GM23338 (cell line): ENCODE data around the gene OR10AD1. TPM values are rescaled to one million over a fixed set of nuclear protein-coding genes. Genes with fewer than 3 reads are reported as not detected.
A peak's percentile ranks its signal among the peaks of the same experiment; 100 is the strongest.

Experiments used
- ATAC-seq: fragments of 200-7000 bp; cut with Tn5 transposase; 3 replicates; pipeline ENCODE4 v1.9.1; 2020
- DNase-seq: peaks from one replicate; pipeline ENCODE4 v3.0.0-alpha.2; 2015; ENCODE audit warnings: low spot score
- H2AFZ ChIP-seq: fragments of 200-600 bp; sonication (generic); 2 replicates; pipeline ENCODE4 v1.8.0; 2016; ENCODE audit warnings: antibody characterized with exemption, mild to moderate bottlenecking, moderate library complexity
- H3F3A ChIP-seq: fragments of 200-600 bp; sonication (generic); replicated peaks from 2 replicates; pipeline ENCODE4 v1.8.0; 2017; ENCODE audit warnings: antibody characterized with exemption, mixed run types, low read depth
- H3K27ac ChIP-seq: fragments of 200-600 bp; sonication (generic); 2 replicates; pipeline ENCODE4 v1.6.1; 2016; ENCODE audit warnings: low read depth
- H3K27me3 ChIP-seq: fragments of 200-600 bp; sonication (generic); 2 replicates; pipeline ENCODE4 v1.8.0; 2016; ENCODE audit warnings: mild to moderate bottlenecking, mixed run types, moderate library complexity; ENCODE audit not compliant: insufficient read depth
- H3K36me3 ChIP-seq: fragments of 200-600 bp; sonication (generic); 2 replicates; pipeline ENCODE4 v1.8.0; 2016; ENCODE audit warnings: mild to moderate bottlenecking; ENCODE audit not compliant: insufficient read depth
- H3K4me1 ChIP-seq: fragments of 200-600 bp; sonication (generic); 2 replicates; pipeline ENCODE4 v1.8.0; 2016; ENCODE audit warnings: mild to moderate bottlenecking, moderate library complexity; ENCODE audit not compliant: insufficient read depth
- H3K4me2 ChIP-seq: fragments of 200-600 bp; sonication (generic); 2 replicates; pipeline ENCODE4 v1.7.1; 2017; ENCODE audit warnings: mixed run types
- H3K4me3 ChIP-seq: fragments of 200-600 bp; sonication (generic); 2 replicates; pipeline ENCODE4 v1.6.1; 2016; ENCODE audit warnings: mixed run types
- H3K79me2 ChIP-seq: fragments of 200-600 bp; sonication (generic); replicated peaks from 2 replicates; pipeline ENCODE4 v1.8.0; 2017; ENCODE audit warnings: mild to moderate bottlenecking; ENCODE audit not compliant: insufficient read depth
- H3K9me2 ChIP-seq: fragments of 200-600 bp; sonication (generic); 2 replicates; pipeline ENCODE4 v1.8.0; 2017; ENCODE audit not compliant: insufficient read depth
- H4K20me1 ChIP-seq: fragments of 200-600 bp; sonication (generic); replicated peaks from 2 replicates; pipeline ENCODE4 v1.8.0; 2017; ENCODE audit warnings: mild to moderate bottlenecking; ENCODE audit not compliant: insufficient read depth
- H3K27ac Mint-ChIP-seq: 2 replicates; pipeline ENCODE4 v1.8.0; 2020; ENCODE audit warnings: inconsistent platforms, mild to moderate bottlenecking, moderate library complexity, mixed read lengths
- H3K27me3 Mint-ChIP-seq: 3 replicates; pipeline ENCODE4 v1.8.0; 2022; ENCODE audit warnings: low read depth, mild to moderate bottlenecking, moderate library complexity, mixed read lengths, inconsistent platforms; ENCODE audit not compliant: insufficient read depth, poor library complexity
- H3K36me3 Mint-ChIP-seq: 3 replicates; pipeline ENCODE4 v1.8.0; 2021; ENCODE audit warnings: low read depth, mild to moderate bottlenecking, inconsistent platforms, moderate library complexity, mixed read lengths
- H3K4me1 Mint-ChIP-seq: 3 replicates; pipeline ENCODE4 v1.8.0; 2020; ENCODE audit warnings: mild to moderate bottlenecking, inconsistent platforms, mixed read lengths
- H3K4me3 Mint-ChIP-seq: 3 replicates; pipeline ENCODE4 v1.8.0; 2021; ENCODE audit warnings: moderate library complexity, mild to moderate bottlenecking, inconsistent platforms, mixed read lengths
- H3K9me3 Mint-ChIP-seq: 3 replicates; pipeline ENCODE4 v1.8.0; 2020; ENCODE audit warnings: moderate library complexity, mild to moderate bottlenecking, inconsistent platforms, mixed read lengths
- CREB1 ChIP-seq: fragments of 250-450 bp; sonication (Bioruptor Pico); IDR thresholded peaks from 2 replicates; pipeline ENCODE4 v1.5.0; 2020; ENCODE audit warnings: low read depth, mild to moderate bottlenecking, moderate library complexity
- EZH2phosphoT487 ChIP-seq: fragments of 200-600 bp; sonication (generic); IDR thresholded peaks from one replicate; pipeline ENCODE4 v1.8.1; 2018; ENCODE audit warnings: antibody characterized with exemption; ENCODE audit not compliant: unreplicated experiment
- JUNB ChIP-seq: IDR thresholded peaks from one replicate; pipeline ENCODE4 v1.6.1; 2016; ENCODE audit warnings: antibody characterized with exemption; ENCODE audit not compliant: unreplicated experiment
- NANOG ChIP-seq: IDR thresholded peaks from 2 replicates; pipeline ENCODE4 v1.6.1; 2016; ENCODE audit warnings: antibody characterized with exemption, borderline replicate concordance
- POLR2AphosphoS5 ChIP-seq: IDR thresholded peaks from 2 replicates; pipeline ENCODE4 v1.6.1; 2016; ENCODE audit warnings: antibody characterized with exemption, low read depth
- STAT1 ChIP-seq: IDR thresholded peaks from one replicate; pipeline ENCODE4 v1.6.1; 2016; ENCODE audit warnings: antibody characterized with exemption; ENCODE audit not compliant: unreplicated experiment
- ZNF331 ChIP-seq: fragments of 250-450 bp; sonication (Bioruptor Pico); IDR thresholded peaks from 2 replicates; pipeline ENCODE4 v1.5.0; 2020; ENCODE audit warnings: low read depth, mild to moderate bottlenecking, moderate library complexity
- polyA plus RNA-seq: library from polyadenylated mRNA; unstranded; fragments of >200 nt; fragmentation: Nextera tagmentation; extraction: Ambion mirVana; gene quantifications from 2 replicates; pipeline ENCODE4 v1.2.1, GENCODE V29; 2016
- total RNA-seq: library from RNA; depleted of rRNA; stranded (reverse); fragments of >200 nt; shearing (Covaris generic); gene quantifications from 2 replicates; pipeline ENCODE4 v1.2.3, GENCODE V29; 2014
- TF ChIP-seq, protein P1 (sequence below): fragments of 250-450 bp; sonication (Bioruptor Pico); IDR thresholded peaks from 2 replicates; pipeline ENCODE4 v1.5.0; 2020; ENCODE audit warnings: mild to moderate bottlenecking, moderate library complexity
- TF ChIP-seq, protein P2 (sequence below), 2 experiments: fragments of 200-600 bp in 1 of 2; sonication (generic) in 1 of 2; conservative IDR thresholded peaks; 2 replicates each; pipeline versions ENCODE4 v1.5.1 to v1.6.1; 2016 to 2017; ENCODE audit warnings: antibody characterized with exemption in 2 of 2, low read depth in 2 of 2, mild to moderate bottlenecking in 2 of 2, moderate library complexity in 1 of 2
- TF ChIP-seq, protein P3 (sequence below): IDR thresholded peaks from one replicate; pipeline ENCODE4 v1.6.1; 2018; ENCODE audit warnings: antibody characterized with exemption; ENCODE audit not compliant: unreplicated experiment
- TF ChIP-seq, protein P4 (sequence below): IDR thresholded peaks from 2 replicates; pipeline ENCODE4 v1.6.1; 2016; ENCODE audit warnings: antibody characterized with exemption

OR10AD1 gene
- total and polyA plus RNA-seq, 2 experiments from 2014 or later, result not detected

DNA sequence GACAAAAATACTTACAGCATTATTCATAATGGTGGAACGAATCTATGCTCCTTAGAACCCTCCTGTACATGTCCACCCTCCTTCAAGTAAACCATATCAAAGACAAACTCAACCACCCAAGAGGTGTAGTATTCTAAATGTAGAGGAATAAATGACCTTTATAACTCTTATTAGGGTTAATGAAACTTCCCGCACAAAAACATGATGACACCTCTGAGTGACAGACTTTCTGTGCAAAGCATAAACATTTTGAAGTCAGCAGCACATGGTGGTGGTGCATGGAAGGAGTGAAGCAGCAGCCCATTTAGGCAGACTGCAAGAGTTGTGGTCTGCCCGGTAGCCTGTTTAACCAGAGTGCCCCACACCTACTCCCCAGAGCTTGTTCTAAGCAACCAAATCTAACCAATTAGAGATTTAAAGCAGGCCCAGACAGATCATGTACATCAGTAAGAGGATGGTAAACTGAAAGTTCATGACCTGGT, 45.2 kb downstream of the OR10AD1 start (continued):
- TF ChIP-seq, protein P1, sequence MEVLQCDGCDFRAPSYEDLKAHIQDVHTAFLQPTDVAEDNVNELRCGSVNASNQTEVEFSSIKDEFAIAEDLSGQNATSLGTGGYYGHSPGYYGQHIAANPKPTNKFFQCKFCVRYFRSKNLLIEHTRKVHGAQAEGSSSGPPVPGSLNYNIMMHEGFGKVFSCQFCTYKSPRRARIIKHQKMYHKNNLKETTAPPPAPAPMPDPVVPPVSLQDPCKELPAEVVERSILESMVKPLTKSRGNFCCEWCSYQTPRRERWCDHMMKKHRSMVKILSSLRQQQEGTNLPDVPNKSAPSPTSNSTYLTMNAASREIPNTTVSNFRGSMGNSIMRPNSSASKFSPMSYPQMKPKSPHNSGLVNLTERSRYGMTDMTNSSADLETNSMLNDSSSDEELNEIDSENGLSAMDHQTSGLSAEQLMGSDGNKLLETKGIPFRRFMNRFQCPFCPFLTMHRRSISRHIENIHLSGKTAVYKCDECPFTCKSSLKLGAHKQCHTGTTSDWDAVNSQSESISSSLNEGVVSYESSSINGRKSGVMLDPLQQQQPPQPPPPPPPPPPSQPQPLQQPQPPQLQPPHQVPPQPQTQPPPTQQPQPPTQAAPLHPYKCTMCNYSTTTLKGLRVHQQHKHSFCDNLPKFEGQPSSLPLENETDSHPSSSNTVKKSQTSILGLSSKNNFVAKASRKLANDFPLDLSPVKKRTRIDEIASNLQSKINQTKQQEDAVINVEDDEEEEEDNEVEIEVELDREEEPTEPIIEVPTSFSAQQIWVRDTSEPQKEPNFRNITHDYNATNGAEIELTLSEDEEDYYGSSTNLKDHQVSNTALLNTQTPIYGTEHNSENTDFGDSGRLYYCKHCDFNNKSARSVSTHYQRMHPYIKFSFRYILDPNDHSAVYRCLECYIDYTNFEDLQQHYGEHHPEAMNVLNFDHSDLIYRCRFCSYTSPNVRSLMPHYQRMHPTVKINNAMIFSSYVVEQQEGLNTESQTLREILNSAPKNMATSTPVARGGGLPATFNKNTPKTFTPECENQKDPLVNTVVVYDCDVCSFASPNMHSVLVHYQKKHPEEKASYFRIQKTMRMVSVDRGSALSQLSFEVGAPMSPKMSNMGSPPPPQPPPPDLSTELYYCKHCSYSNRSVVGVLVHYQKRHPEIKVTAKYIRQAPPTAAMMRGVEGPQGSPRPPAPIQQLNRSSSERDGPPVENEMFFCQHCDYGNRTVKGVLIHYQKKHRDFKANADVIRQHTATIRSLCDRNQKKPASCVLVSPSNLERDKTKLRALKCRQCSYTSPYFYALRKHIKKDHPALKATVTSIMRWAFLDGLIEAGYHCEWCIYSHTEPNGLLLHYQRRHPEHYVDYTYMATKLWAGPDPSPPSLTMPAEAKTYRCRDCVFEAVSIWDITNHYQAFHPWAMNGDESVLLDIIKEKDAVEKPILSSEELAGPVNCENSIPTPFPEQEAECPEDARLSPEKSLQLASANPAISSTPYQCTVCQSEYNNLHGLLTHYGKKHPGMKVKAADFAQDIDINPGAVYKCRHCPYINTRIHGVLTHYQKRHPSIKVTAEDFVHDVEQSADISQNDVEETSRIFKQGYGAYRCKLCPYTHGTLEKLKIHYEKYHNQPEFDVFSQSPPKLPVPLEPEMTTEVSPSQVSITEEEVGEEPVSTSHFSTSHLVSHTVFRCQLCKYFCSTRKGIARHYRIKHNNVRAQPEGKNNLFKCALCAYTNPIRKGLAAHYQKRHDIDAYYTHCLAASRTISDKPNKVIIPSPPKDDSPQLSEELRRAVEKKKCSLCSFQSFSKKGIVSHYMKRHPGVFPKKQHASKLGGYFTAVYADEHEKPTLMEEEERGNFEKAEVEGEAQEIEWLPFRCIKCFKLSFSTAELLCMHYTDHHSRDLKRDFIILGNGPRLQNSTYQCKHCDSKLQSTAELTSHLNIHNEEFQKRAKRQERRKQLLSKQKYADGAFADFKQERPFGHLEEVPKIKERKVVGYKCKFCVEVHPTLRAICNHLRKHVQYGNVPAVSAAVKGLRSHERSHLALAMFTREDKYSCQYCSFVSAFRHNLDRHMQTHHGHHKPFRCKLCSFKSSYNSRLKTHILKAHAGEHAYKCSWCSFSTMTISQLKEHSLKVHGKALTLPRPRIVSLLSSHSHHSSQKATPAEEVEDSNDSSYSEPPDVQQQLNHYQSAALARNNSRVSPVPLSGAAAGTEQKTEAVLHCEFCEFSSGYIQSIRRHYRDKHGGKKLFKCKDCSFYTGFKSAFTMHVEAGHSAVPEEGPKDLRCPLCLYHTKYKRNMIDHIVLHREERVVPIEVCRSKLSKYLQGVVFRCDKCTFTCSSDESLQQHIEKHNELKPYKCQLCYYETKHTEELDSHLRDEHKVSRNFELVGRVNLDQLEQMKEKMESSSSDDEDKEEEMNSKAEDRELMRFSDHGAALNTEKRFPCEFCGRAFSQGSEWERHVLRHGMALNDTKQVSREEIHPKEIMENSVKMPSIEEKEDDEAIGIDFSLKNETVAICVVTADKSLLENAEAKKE (CRISPR knock-in tag), result no peak

DNA sequence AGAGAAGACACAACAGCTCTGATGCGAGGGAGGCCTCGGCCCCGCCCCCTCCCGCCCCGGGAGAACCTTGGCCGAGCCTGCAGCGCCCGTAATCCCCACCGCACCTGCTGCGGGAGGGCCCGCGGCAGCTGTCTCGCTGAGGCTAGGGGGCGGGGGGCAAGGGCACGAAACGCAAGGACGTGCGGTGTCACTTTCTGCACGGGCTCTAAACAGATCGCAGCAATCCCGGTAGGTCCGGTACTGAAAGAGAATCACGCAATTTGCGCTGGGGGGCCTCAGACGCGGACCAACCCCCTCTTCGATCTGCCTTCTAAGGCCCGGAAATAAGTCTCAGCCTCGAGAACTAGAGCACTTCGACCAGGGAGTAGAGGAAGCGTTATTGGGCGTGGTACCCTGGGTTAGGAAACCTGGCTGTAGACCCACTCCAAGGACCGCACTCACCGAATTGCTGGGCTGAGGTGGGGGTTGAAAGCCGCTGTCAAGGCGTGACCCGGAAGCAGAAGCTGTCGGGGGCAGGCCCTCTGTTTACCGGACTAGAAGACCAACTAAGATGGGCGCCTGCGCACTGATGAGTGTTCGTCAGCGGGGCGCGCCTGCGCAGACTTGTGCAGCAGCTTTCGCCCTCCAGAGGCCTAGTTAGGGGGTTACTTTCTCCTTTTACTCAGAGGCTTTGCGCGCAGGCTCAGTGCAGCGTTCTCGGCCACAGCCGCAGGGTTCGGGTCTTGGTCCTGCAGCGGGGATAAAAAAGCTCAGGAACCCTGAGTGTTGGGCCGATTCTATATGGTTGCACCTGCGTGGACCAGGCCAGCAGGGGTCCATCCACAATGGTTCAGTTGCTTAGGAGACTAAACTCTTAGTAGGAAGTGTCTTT, 45.8 kb downstream of the OR10AD1 start, which contains the start of gene ASB8:
Gene ASB8 (minus strand): TSS at position 498 of the 871 bp plus-strand sequence. CDS start 4,019 bp downstream, outside the sequence.
- 0 out of 2 replicates have a peak within 1 kb of the TSS, but pooled peaks have one; percentile 79 for H3K27ac ChIP-seq
- Mint-ChIP-seq H3K36me3 (no peaks in the 10 kb centered on the region; the same call in 2 of the 3 replicates), H3K4me1 (peaks cover 13% of the 10 kb centered on the region), H3K9me3 (no peaks in the 10 kb centered on the region), H3K27me3 (peaks cover 6% of the 10 kb centered on the region), H3K27ac (peak within 1 kb of the TSS; percentile 77), H3K4me3 (peak within 1 kb of the TSS; percentile 95)
- no peaks in the 10 kb centered on the region for H3K79me2 ChIP-seq
- peak within 1 kb of the TSS; percentile 73 for H3K4me3 ChIP-seq
- peak; percentile 94 for ATAC-seq
- H3K9me2 ChIP-seq, result no peaks in the 10 kb centered on the region
- H2AFZ ChIP-seq, result peak within 1 kb of the TSS; percentile 86
- DNase-seq, result peak; percentile 99
- H3K4me2 ChIP-seq, result peak within 1 kb of the TSS; percentile 78
- peaks cover 7% of the 10 kb centered on the region; the same call in 1 of the 2 replicates for H3K4me1 ChIP-seq
- no peaks in the 10 kb centered on the region for H3K27me3 ChIP-seq
- H3K36me3 ChIP-seq, result no peaks in the 10 kb centered on the region
- H3F3A ChIP-seq, result no peaks in the 10 kb centered on the region
- H4K20me1 ChIP-seq, result no peaks in the 10 kb centered on the region
- TF ChIP-seq, protein P2, sequence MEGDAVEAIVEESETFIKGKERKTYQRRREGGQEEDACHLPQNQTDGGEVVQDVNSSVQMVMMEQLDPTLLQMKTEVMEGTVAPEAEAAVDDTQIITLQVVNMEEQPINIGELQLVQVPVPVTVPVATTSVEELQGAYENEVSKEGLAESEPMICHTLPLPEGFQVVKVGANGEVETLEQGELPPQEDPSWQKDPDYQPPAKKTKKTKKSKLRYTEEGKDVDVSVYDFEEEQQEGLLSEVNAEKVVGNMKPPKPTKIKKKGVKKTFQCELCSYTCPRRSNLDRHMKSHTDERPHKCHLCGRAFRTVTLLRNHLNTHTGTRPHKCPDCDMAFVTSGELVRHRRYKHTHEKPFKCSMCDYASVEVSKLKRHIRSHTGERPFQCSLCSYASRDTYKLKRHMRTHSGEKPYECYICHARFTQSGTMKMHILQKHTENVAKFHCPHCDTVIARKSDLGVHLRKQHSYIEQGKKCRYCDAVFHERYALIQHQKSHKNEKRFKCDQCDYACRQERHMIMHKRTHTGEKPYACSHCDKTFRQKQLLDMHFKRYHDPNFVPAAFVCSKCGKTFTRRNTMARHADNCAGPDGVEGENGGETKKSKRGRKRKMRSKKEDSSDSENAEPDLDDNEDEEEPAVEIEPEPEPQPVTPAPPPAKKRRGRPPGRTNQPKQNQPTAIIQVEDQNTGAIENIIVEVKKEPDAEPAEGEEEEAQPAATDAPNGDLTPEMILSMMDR (conservative IDR thresholded peaks at IDR 0.05; ENCODE audit: low read depth in 2 of 2), result peak; percentile 23 to 51; a peak in 3 of 4 replicates
- TF ChIP-seq, protein P3, sequence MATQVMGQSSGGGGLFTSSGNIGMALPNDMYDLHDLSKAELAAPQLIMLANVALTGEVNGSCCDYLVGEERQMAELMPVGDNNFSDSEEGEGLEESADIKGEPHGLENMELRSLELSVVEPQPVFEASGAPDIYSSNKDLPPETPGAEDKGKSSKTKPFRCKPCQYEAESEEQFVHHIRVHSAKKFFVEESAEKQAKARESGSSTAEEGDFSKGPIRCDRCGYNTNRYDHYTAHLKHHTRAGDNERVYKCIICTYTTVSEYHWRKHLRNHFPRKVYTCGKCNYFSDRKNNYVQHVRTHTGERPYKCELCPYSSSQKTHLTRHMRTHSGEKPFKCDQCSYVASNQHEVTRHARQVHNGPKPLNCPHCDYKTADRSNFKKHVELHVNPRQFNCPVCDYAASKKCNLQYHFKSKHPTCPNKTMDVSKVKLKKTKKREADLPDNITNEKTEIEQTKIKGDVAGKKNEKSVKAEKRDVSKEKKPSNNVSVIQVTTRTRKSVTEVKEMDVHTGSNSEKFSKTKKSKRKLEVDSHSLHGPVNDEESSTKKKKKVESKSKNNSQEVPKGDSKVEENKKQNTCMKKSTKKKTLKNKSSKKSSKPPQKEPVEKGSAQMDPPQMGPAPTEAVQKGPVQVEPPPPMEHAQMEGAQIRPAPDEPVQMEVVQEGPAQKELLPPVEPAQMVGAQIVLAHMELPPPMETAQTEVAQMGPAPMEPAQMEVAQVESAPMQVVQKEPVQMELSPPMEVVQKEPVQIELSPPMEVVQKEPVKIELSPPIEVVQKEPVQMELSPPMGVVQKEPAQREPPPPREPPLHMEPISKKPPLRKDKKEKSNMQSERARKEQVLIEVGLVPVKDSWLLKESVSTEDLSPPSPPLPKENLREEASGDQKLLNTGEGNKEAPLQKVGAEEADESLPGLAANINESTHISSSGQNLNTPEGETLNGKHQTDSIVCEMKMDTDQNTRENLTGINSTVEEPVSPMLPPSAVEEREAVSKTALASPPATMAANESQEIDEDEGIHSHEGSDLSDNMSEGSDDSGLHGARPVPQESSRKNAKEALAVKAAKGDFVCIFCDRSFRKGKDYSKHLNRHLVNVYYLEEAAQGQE, result no peak
- TF ChIP-seq ZNF331 (CRISPR knock-in tag) (no peak), CREB1 (CRISPR knock-in tag) (peak; percentile 46), NANOG (no peak), POLR2AphosphoS5 (peak; percentile 67; the same call in 1 of the 2 replicates), JUNB (no peak), EZH2phosphoT487 (no peak), STAT1 (no peak)
- TF ChIP-seq, protein P4, sequence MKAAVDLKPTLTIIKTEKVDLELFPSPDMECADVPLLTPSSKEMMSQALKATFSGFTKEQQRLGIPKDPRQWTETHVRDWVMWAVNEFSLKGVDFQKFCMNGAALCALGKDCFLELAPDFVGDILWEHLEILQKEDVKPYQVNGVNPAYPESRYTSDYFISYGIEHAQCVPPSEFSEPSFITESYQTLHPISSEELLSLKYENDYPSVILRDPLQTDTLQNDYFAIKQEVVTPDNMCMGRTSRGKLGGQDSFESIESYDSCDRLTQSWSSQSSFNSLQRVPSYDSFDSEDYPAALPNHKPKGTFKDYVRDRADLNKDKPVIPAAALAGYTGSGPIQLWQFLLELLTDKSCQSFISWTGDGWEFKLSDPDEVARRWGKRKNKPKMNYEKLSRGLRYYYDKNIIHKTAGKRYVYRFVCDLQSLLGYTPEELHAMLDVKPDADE, result peak; percentile 72
